GM19193 (cell line): ENCODE measurements around the gene RBPJL.

ENCODE experiments used
- POLR2A ChIP-seq: IDR thresholded peaks from 4 replicates; pipeline ENCODE4 v1.6.1; 2011; ENCODE audit not compliant: insufficient read depth, insufficient read length; ENCODE audit errors: extremely low read depth

The RBPJL gene

GRCh38 chr20:45322952-45323383 lies 16.3 kb downstream of the RBPJL start:
- no peak for TF ChIP-seq POLR2A

- TF ChIP-seq POLR2A, result no peak
Observed at GRCh38 chr20:45323731-45324130, 17.1 kb downstream of the RBPJL start.

- no peak for TF ChIP-seq POLR2A
Observed at GRCh38 chr20:45325371-45325770, 18.7 kb downstream of the RBPJL start.

GRCh38 chr20:45328451-45328850 lies 21.8 kb downstream of the RBPJL start:
- no peak for TF ChIP-seq POLR2A

- no peak for TF ChIP-seq POLR2A
Observed at GRCh38 chr20:45329497-45330319, 23.1 kb downstream of the RBPJL start.

- TF ChIP-seq POLR2A, result no peak
Observed at GRCh38 chr20:45330476-45330875, 23.8 kb downstream of the RBPJL start.

- TF ChIP-seq POLR2A, result no peak
Observed at GRCh38 chr20:45336530-45337366, 30.1 kb downstream of the RBPJL start.

GRCh38 chr20:45337367-45338120 lies 30.9 kb downstream of the RBPJL start:
- no peak for TF ChIP-seq POLR2A

GRCh38 chr20:45338121-45339030 lies 31.7 kb downstream of the RBPJL start:
- TF ChIP-seq POLR2A, result no peak

- TF ChIP-seq POLR2A, result no peak
Observed at GRCh38 chr20:45339084-45339483, 32.4 kb downstream of the RBPJL start.

- TF ChIP-seq POLR2A, result no peak
Observed at GRCh38 chr20:45339799-45340198, 33.2 kb downstream of the RBPJL start.

GRCh38 chr20:45340236-45340847 lies 33.7 kb downstream of the RBPJL start:
- TF ChIP-seq POLR2A, result no peak

- no peak for TF ChIP-seq POLR2A
Observed at GRCh38 chr20:45340951-45341350, 34.3 kb downstream of the RBPJL start.

- no peak for TF ChIP-seq POLR2A
Observed at GRCh38 chr20:45341579-45341938, 34.9 kb downstream of the RBPJL start.
